OCI-LY3 (cell line): ENCODE results near the gene ZNF362.
"Not testable (repeated sequence)": the region's sequence is repeated elsewhere in the genome, so short reads cannot be mapped to it uniquely, and the experiment has no call there.

Source experiments
- H2AFZ ChIP-seq: fragments of 200-600, 300-600 bp; shearing (Covaris generic); 2 replicates; pipeline ENCODE4 v1.6.0; 2014; ENCODE audit warnings: antibody characterized with exemption, low read depth, low read length
- H3K27ac ChIP-seq: fragments of 200-600, 300-600 bp; sonication (generic); 2 replicates; pipeline ENCODE4 v1.5.1; 2014; ENCODE audit warnings: mild to moderate bottlenecking, low read length, moderate library complexity, mixed read lengths
- H3K27me3 ChIP-seq: fragments of 200-600, 300-600 bp; sonication (generic); 2 replicates; pipeline ENCODE4 v1.6.1; 2014; ENCODE audit warnings: low read depth, low read length, mixed read lengths
- H3K36me3 ChIP-seq: fragments of 200-600, 300-600 bp; sonication (generic); replicated peaks from 2 replicates; pipeline ENCODE3; 2014; ENCODE audit warnings: low read depth, low read length, mixed read lengths
- H3K4me1 ChIP-seq: fragments of 300-600, 200-600 bp; sonication (generic); 2 replicates; pipeline ENCODE4 v1.6.1; 2014; ENCODE audit warnings: low read length, mixed read lengths
- H3K4me2 ChIP-seq: fragments of 200-600, 300-600 bp; sonication (generic); 2 replicates; pipeline ENCODE4 v1.6.1; 2014; ENCODE audit warnings: low read length, mixed read lengths
- H3K4me3 ChIP-seq: fragments of 300-600, 200-600 bp; sonication (generic); 2 replicates; pipeline ENCODE4 v1.5.1; 2014; ENCODE audit warnings: antibody characterized with exemption, mild to moderate bottlenecking, low read length, moderate library complexity
- H3K79me2 ChIP-seq: fragments of 300-600, 200-600 bp; shearing (Covaris generic); 2 replicates; pipeline ENCODE4 v1.6.1; 2014; ENCODE audit warnings: mild to moderate bottlenecking, low read length, mixed read lengths
- H3K9ac ChIP-seq: fragments of 300-600, 200-600 bp; shearing (Covaris generic); 2 replicates; pipeline ENCODE4 v1.6.0; 2014; ENCODE audit warnings: mild to moderate bottlenecking, low read length, moderate library complexity
- H3K9me3 ChIP-seq: fragments of 200-600, 300-600 bp; shearing (Covaris generic); 2 replicates; pipeline ENCODE4 v1.6.1; 2014; ENCODE audit warnings: low read length, mixed read lengths; ENCODE audit not compliant: insufficient read depth
- H4K20me1 ChIP-seq: fragments of 200-600, 300-600 bp; sonication (generic); 2 replicates; pipeline ENCODE4 v1.6.1; 2016; ENCODE audit warnings: low read length, mixed read lengths; ENCODE audit not compliant: insufficient read depth
- CTCF ChIP-seq: fragments of 200-600, 300-600 bp; sonication (generic); IDR thresholded peaks from 2 replicates; pipeline ENCODE4 v1.5.1; 2014; ENCODE audit warnings: antibody characterized with exemption, low read length, low read depth
- EZH2phosphoT487 ChIP-seq: fragments of 200-600 bp; shearing (Covaris generic); IDR thresholded peaks from 2 replicates; pipeline ENCODE4 v1.6.1; 2018; ENCODE audit warnings: antibody characterized with exemption, mixed run types, low read depth

ZNF362 gene

GRCh38 chr1:33288976-33289857 is 32.9 kb downstream of the ZNF362 start:
- no peak overlapping the region for H3K27ac ChIP-seq

GRCh38 chr1:33289858-33290154 is 33.5 kb downstream of the ZNF362 start:
- no peaks in the 10 kb centered on the region for H3K79me2 ChIP-seq
- H4K20me1 ChIP-seq = no peaks in the 10 kb centered on the region
- no peak overlapping the region for H3K4me2 ChIP-seq

More at GRCh38 chr1:33288976-33289857, 32.9 kb downstream of the ZNF362 start:
- Histone ChIP-seq H3K4me2 (no peak overlapping the region), H3K79me2 (no peaks in the 10 kb centered on the region), H4K20me1 (no peaks in the 10 kb centered on the region), H3K9ac (no peak overlapping the region), H3K27me3 (no peaks in the 10 kb centered on the region), H3K9me3 (no peaks in the 10 kb centered on the region), H2AFZ (no peak overlapping the region), H3K4me1 (no peaks in the 10 kb centered on the region), H3K36me3 (no peaks in the 10 kb centered on the region), H3K4me3 (no peak overlapping the region)
- TF ChIP-seq CTCF (no peak), EZH2phosphoT487 (no peak)

GRCh38 chr1:33290615-33291014 is 34.3 kb downstream of the ZNF362 start:
- H3K27me3 ChIP-seq, H3K36me3 ChIP-seq, H3K4me3 ChIP-seq, H3K4me2 ChIP-seq, H3K9ac ChIP-seq, H3K9me3 ChIP-seq, H3K27ac ChIP-seq, H3K4me1 ChIP-seq, H3K79me2 ChIP-seq, H4K20me1 ChIP-seq, H2AFZ ChIP-seq: not testable (repeated sequence)

More at GRCh38 chr1:33289858-33290154, 33.5 kb downstream of the ZNF362 start:
- H3K9me3 ChIP-seq = no peaks in the 10 kb centered on the region
- H2AFZ ChIP-seq = no peak overlapping the region
- H3K27me3 ChIP-seq = no peaks in the 10 kb centered on the region
- TF ChIP-seq CTCF (no peak), EZH2phosphoT487 (no peak)
- H3K9ac ChIP-seq = no peak overlapping the region
- H3K4me1 ChIP-seq = no peaks in the 10 kb centered on the region
- H3K36me3 ChIP-seq = no peaks in the 10 kb centered on the region
- no peak overlapping the region for H3K4me3 ChIP-seq
- no peak overlapping the region for H3K27ac ChIP-seq

GRCh38 chr1:33292726-33293340 is 36.5 kb downstream of the ZNF362 start:
- Histone ChIP-seq H2AFZ (no peak overlapping the region), H4K20me1 (no peaks in the 10 kb centered on the region), H3K27ac (no peak overlapping the region), H3K9me3 (no peaks in the 10 kb centered on the region), H3K4me2 (no peak overlapping the region), H3K36me3 (peaks cover 3% of the 10 kb centered on the region), H3K79me2 (no peaks in the 10 kb centered on the region), H3K4me1 (no peaks in the 10 kb centered on the region), H3K4me3 (no peak overlapping the region), H3K9ac (no peak overlapping the region), H3K27me3 (no peaks in the 10 kb centered on the region)
- TF ChIP-seq CTCF (no peak), EZH2phosphoT487 (no peak)
